Thoracic aorta (tissue), 2 donors: ENCODE results near the gene ZNF155. TPM values are rescaled to one million over a fixed set of nuclear protein-coding genes. Genes with fewer than 3 reads are reported as not detected.

Source experiments
- ATAC-seq: fragments of 150-250 bp; one replicate; pipeline ENCODE4 v1.8.0; 2017; ENCODE audit warnings: low read depth; ENCODE audit not compliant: insufficient number of reproducible peaks, low FRiP score
- DNase-seq: peaks from one replicate; pipeline ENCODE4 v3.0.0-alpha.2; 2020; ENCODE audit warnings: low spot score
- H3K27ac ChIP-seq, 2 donors: fragments of 200-600 bp; sonication (generic); 1 replicate in 1 of 2; 2 replicates in 1 of 2; pipeline ENCODE4 v1.5.1; 2016; ENCODE audit warnings: mild to moderate bottlenecking in 2 of 2, moderate library complexity in 2 of 2
- H3K27me3 ChIP-seq: fragments of 200-600 bp; sonication (generic); replicated peaks from 2 replicates; pipeline ENCODE4 v1.6.0; 2016; ENCODE audit warnings: mild to moderate bottlenecking; ENCODE audit not compliant: insufficient read depth
- H3K36me3 ChIP-seq: fragments of 200-600 bp; sonication (generic); one replicate; pipeline ENCODE4 v1.5.1; 2016
- H3K4me1 ChIP-seq, 2 donors: fragments of 200-600 bp; sonication (generic); 1 replicate in 1 of 2; 2 replicates in 1 of 2; pipeline versions ENCODE4 v1.5.1 to v1.6.0; 2016; ENCODE audit warnings: low read depth in 2 of 2, mild to moderate bottlenecking in 1 of 2; ENCODE audit not compliant: control insufficient read depth in 1 of 2
- H3K4me3 ChIP-seq: fragments of 200-600 bp; sonication (generic); 2 replicates; pipeline ENCODE4 v1.5.1; 2016; ENCODE audit warnings: mild to moderate bottlenecking
- H3K9me3 ChIP-seq: fragments of 200-600 bp; sonication (generic); 2 replicates; pipeline ENCODE4 v1.5.1; 2016
- total RNA-seq, 2 donors: library from RNA; depleted of rRNA; stranded (reverse); fragments of >200 nt; gene quantifications; one replicate each; pipeline versions ENCODE4 v1.1.0 to v1.2.3, GENCODE V29; 2016
- TF ChIP-seq, protein P1 (sequence below): fragments of 200-600 bp; sonication (generic); IDR thresholded peaks from one replicate; pipeline ENCODE4 v1.5.1; 2019; ENCODE audit warnings: antibody characterized with exemption

ZNF155 gene
- total RNA-seq, 2 donors from 2014 or later, result 2.0 to 15.2 TPM

GRCh38 chr19:43957891-43958290 is 26.1 kb upstream of the ZNF155 start:
- Histone ChIP-seq H3K27me3 (no peaks in the 10 kb centered on the region), H3K4me1 (no peaks in the 10 kb centered on the region), H3K36me3 (peaks cover 26% of the 10 kb centered on the region), H3K9me3 (peaks cover 70% of the 10 kb centered on the region), H3K4me3 (no peak overlapping the region), H3K27ac (no peak overlapping the region)
- ATAC-seq (no peak), DNase-seq (no peak)
- TF ChIP-seq, protein P1, sequence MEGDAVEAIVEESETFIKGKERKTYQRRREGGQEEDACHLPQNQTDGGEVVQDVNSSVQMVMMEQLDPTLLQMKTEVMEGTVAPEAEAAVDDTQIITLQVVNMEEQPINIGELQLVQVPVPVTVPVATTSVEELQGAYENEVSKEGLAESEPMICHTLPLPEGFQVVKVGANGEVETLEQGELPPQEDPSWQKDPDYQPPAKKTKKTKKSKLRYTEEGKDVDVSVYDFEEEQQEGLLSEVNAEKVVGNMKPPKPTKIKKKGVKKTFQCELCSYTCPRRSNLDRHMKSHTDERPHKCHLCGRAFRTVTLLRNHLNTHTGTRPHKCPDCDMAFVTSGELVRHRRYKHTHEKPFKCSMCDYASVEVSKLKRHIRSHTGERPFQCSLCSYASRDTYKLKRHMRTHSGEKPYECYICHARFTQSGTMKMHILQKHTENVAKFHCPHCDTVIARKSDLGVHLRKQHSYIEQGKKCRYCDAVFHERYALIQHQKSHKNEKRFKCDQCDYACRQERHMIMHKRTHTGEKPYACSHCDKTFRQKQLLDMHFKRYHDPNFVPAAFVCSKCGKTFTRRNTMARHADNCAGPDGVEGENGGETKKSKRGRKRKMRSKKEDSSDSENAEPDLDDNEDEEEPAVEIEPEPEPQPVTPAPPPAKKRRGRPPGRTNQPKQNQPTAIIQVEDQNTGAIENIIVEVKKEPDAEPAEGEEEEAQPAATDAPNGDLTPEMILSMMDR, result no peak

GRCh38 chr19:43960411-43960810 is 23.6 kb upstream of the ZNF155 start:
- Histone ChIP-seq H3K4me1 (no peaks in the 10 kb centered on the region), H3K27me3 (no peaks in the 10 kb centered on the region), H3K9me3 (peaks cover 93% of the 10 kb centered on the region), H3K27ac (no peak overlapping the region), H3K36me3 (peaks cover 42% of the 10 kb centered on the region), H3K4me3 (no peak overlapping the region)
- ATAC-seq (no peak), DNase-seq (no peak)
- TF ChIP-seq, protein P1, result no peak

DNA sequence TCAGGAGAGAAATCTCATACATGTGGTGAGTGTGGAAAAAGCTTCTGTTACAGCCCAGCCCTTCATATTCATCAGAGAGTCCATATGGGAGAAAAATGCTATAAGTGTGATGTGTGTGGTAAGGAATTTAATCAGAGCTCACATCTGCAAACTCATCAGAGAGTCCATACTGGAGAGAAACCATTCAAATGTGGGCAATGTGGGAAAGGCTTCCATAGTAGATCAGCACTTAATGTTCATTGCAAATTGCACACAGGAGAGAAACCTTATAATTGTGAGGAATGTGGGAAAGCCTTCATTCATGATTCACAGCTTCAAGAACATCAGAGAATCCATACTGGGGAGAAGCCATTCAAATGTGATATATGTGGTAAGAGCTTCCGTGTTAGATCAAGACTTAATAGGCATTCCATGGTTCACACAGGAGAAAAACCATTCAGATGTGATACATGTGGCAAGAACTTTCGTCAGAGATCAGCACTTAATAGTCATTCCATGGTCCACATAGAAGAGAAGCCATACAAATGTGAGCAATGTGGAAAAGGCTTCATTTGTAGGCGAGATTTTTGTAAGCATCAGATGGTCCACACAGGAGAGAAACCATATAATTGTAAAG is 17.8 kb upstream of the ZNF155 start:
- Histone ChIP-seq H3K27ac (no peak overlapping the region), H3K4me1 (no peaks in the 10 kb centered on the region), H3K4me3 (peak overlapping the region; percentile 25), H3K36me3 (peaks cover 72% of the 10 kb centered on the region), H3K27me3 (no peaks in the 10 kb centered on the region), H3K9me3 (peaks cover 97% of the 10 kb centered on the region)
- TF ChIP-seq, protein P1, result no peak
- ATAC-seq, result no peak
- DNase-seq, result no peak

GRCh38 chr19:43976732-43977131 is 7.3 kb upstream of the ZNF155 start:
- DNase-seq, result no peak
- Histone ChIP-seq H3K4me1 (no peaks in the 10 kb centered on the region), H3K27ac (no peak overlapping the region), H3K36me3 (no peaks in the 10 kb centered on the region), H3K9me3 (peaks cover 73% of the 10 kb centered on the region), H3K4me3 (no peak overlapping the region), H3K27me3 (no peaks in the 10 kb centered on the region)
- TF ChIP-seq, protein P1, result no peak
- no peak for ATAC-seq

DNA sequence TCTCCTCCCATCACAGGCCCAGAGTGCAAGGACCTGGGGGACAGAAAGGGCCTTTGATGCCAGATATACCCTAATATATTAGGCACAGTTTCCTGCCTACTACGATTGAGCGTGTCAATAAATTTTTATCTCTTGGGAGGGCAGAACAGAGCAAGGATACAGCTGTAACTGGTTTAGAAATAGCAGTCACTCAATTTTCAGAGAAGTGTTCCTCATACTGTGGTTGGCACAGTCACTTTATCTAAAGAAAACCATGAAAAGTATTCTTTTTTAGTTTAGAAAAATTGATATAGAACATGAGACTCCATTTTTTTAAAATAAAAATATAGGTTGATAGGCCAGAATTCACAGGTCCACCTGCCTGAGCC is 460 bp upstream of the ZNF155 start:
- DNase-seq (no peak), ATAC-seq (no peak)
- Histone ChIP-seq H3K4me1 (peaks cover 0 to 5% of the 10 kb centered on the region in 2 donors), H3K27ac (no peak overlapping the region), H3K4me3 (peak overlapping the region; percentile 87), H3K27me3 (no peaks in the 10 kb centered on the region), H3K9me3 (peaks cover 15% of the 10 kb centered on the region), H3K36me3 (peaks cover 4% of the 10 kb centered on the region)
- TF ChIP-seq, protein P1, result no peak
